Endothelial cell of umbilical vein (primary cell): ENCODE measurements around the gene RELN. TPM values are rescaled to one million over a fixed set of nuclear protein-coding genes. Genes with fewer than 3 reads are reported as not detected.

Experiments
- BruUV-seq: library from RNA; stranded (reverse); fragments of 400-500 nt; replicated peaks from 2 replicates; lab custom pipeline; 2021; lab: Mats Ljungman, UMichigan
- CTCF ChIA-PET: fragments of 300-600, 350-600 bp; sonication (Branson Sonifier 250); formaldehyde crosslinking; loops from one replicate; lab custom pipeline; 2021; ENCODE audit warnings: antibody characterized with exemption, inconsistent platforms; lab: Charles Lee
- POLR2A ChIA-PET: fragments of 300-600, 350-600 bp; sonication (Branson Sonifier 250); formaldehyde crosslinking; loops from one replicate; lab custom pipeline; 2021; ENCODE audit warnings: antibody characterized with exemption, inconsistent platforms; lab: Charles Lee
- DNase-seq: peaks from one replicate; pipeline ENCODE4 v3.0.0-alpha.2; 2011; ENCODE audit warnings: low read depth, low spot score
- FAIRE-seq: peaks from 2 replicates; lab custom pipeline; 2011; peaks lifted over from hg19 to GRCh38; lab: Jason Lieb, UNC
- H2AFZ ChIP-seq: 2 replicates; pipeline ENCODE4 v1.6.0; 2012; ENCODE audit warnings: low read depth, low read length, control low read depth, inconsistent platforms
- H3K27ac ChIP-seq: 2 replicates; pipeline ENCODE4 v1.5.1; 2011; ENCODE audit warnings: low read depth, mild to moderate bottlenecking, control low read depth, low read length, moderate library complexity; ENCODE audit not compliant: insufficient read depth
- H3K27me3 ChIP-seq, 2 experiments: 2 replicates each; pipeline versions ENCODE4 v1.6.0 to v1.6.1; 2011; ENCODE audit warnings: low read length in 2 of 2, mixed read lengths in 1 of 2; ENCODE audit not compliant: control insufficient read depth in 2 of 2, insufficient read depth in 2 of 2
- H3K36me3 ChIP-seq, 2 experiments: 2 replicates in 1 of 2; 3 replicates in 1 of 2; pipeline ENCODE4 v1.5.1; 2011; ENCODE audit warnings: low read length in 2 of 2, mild to moderate bottlenecking in 1 of 2, moderate library complexity in 1 of 2; ENCODE audit not compliant: control insufficient read depth in 2 of 2, insufficient read depth in 2 of 2; ENCODE audit errors: extremely low read depth in 1 of 2
- H3K4me1 ChIP-seq: 3 replicates; pipeline ENCODE4 v1.5.1; 2011; ENCODE audit warnings: mild to moderate bottlenecking, low read length; ENCODE audit not compliant: control insufficient read depth, insufficient read depth; ENCODE audit errors: extremely low read depth
- H3K4me2 ChIP-seq: 2 replicates; pipeline ENCODE4 v1.6.1; 2011; ENCODE audit warnings: low read length, control low read depth, mixed read lengths; ENCODE audit not compliant: insufficient read depth
- H3K4me3 ChIP-seq, 3 experiments: fragments of 200-600 bp in 1 of 3; sonication (generic), shearing (Covaris generic) in 1 of 3; replicated peaks in 1 of 3; 2 replicates each; pipeline ENCODE4 v1.5.1; 2011 to 2016; ENCODE audit warnings: control low read depth in 3 of 3, low read length in 3 of 3, mild to moderate bottlenecking in 2 of 3, inconsistent platforms in 1 of 3, low read depth in 1 of 3, moderate library complexity in 1 of 3; ENCODE audit not compliant: insufficient read depth in 1 of 3
- H3K79me2 ChIP-seq: 2 replicates; pipeline ENCODE4 v1.6.0; 2012; ENCODE audit warnings: low read length, inconsistent platforms; ENCODE audit not compliant: control insufficient read depth, insufficient read depth
- H3K9ac ChIP-seq: replicated peaks from 2 replicates; pipeline ENCODE3; 2011; ENCODE audit warnings: low read length, control low read depth; ENCODE audit not compliant: insufficient read depth; ENCODE audit errors: extremely low read depth
- H3K9me1 ChIP-seq: replicated peaks from 3 replicates; pipeline ENCODE4 v1.6.0; 2011; ENCODE audit warnings: mild to moderate bottlenecking, low read length; ENCODE audit not compliant: control insufficient read depth, insufficient read depth; ENCODE audit errors: extremely low read depth
- H3K9me3 ChIP-seq: replicated peaks from 2 replicates; pipeline ENCODE4 v1.5.1; 2012; ENCODE audit warnings: low read length, inconsistent platforms; ENCODE audit not compliant: control insufficient read depth, insufficient read depth
- H4K20me1 ChIP-seq: replicated peaks from 2 replicates; pipeline ENCODE3; 2011; ENCODE audit warnings: mild to moderate bottlenecking, low read length; ENCODE audit not compliant: control insufficient read depth, insufficient read depth; ENCODE audit errors: extremely low read depth
- CTCF ChIP-seq, 2 donors: IDR thresholded peaks; 1 replicate in 1 of 2; 2 replicates in 1 of 2; pipeline ENCODE4 v1.5.1; 2011; ENCODE audit warnings: low read length in 2 of 2, mild to moderate bottlenecking in 2 of 2, moderate library complexity in 2 of 2, control low read depth in 1 of 2, inconsistent platforms in 1 of 2, low read depth in 1 of 2; ENCODE audit not compliant: insufficient read depth in 1 of 2; ENCODE audit errors: extremely low read depth in 1 of 2
- EZH2 ChIP-seq: IDR thresholded peaks from 2 replicates; pipeline ENCODE4 v1.6.1; 2012; ENCODE audit warnings: borderline replicate concordance, low read depth, mild to moderate bottlenecking, moderate library complexity, low read length, inconsistent platforms; ENCODE audit not compliant: severe bottlenecking
- FOS ChIP-seq: IDR thresholded peaks from 2 replicates; pipeline ENCODE4 v1.6.1; 2011; ENCODE audit warnings: mild to moderate bottlenecking, low read length, moderate library complexity, borderline replicate concordance; ENCODE audit not compliant: insufficient read depth
- GATA2 ChIP-seq: IDR thresholded peaks from 2 replicates; pipeline ENCODE4 v1.7.0; 2011; ENCODE audit warnings: low read depth, mild to moderate bottlenecking, moderate library complexity, mixed read lengths, low read length; ENCODE audit not compliant: insufficient read length, insufficient read depth
- JUN ChIP-seq: IDR thresholded peaks from 2 replicates; pipeline ENCODE4 v1.6.1; 2011; ENCODE audit warnings: borderline replicate concordance, low read depth; ENCODE audit not compliant: insufficient read length, insufficient read depth
- MAX ChIP-seq: IDR thresholded peaks from 2 replicates; pipeline ENCODE4 v1.6.1; 2011; ENCODE audit not compliant: insufficient read depth, insufficient read length
- MYC ChIP-seq: IDR thresholded peaks from one replicate; pipeline ENCODE4 v1.6.1; 2011; ENCODE audit warnings: mild to moderate bottlenecking, low read depth, low read length
- POLR2A ChIP-seq: IDR thresholded peaks from 2 replicates; pipeline ENCODE4 v1.6.1; 2012; ENCODE audit warnings: low read depth, mild to moderate bottlenecking, control low read depth, low read length
- POLR2AphosphoS5 ChIP-seq: IDR thresholded peaks from 2 replicates; pipeline ENCODE4 v1.6.1; 2012; ENCODE audit warnings: low read depth, mild to moderate bottlenecking, control low read depth, low read length, moderate library complexity; ENCODE audit not compliant: insufficient read depth
- dilution Hi-C: fragments of 300-500 bp; cut with MboI; formaldehyde crosslinking; loops from one replicate; pipeline ENCODE4 v1.15.0; 2019; ENCODE audit warnings: low sequenced_read_pairs; ENCODE audit not compliant: extremely low pct_ligation_motif_present
- intact Hi-C: fragments of 100-400 bp; cut with micrococcal nuclease; formaldehyde crosslinking; loops from one replicate; pipeline ENCODE4 v1.10.0; 2022
- polyA plus RNA-seq, 4 experiments: library from polyadenylated mRNA; depleted of rRNA in 3 of 4; stranded (reverse) in 3 of 4; unstranded in 1 of 4; fragments of >200 nt; gene quantifications; 2 replicates each; pipeline versions ENCODE4 v1.2.1 to v1.2.3, GENCODE V29; 2011 to 2012; ENCODE audit warnings: missing spikeins in 1 of 4
- total RNA-seq: library from RNA; stranded (reverse); gene quantifications from 2 replicates; pipeline ENCODE4 v1.2.3, GENCODE V29; 2021

Gene RELN
- total and polyA plus RNA-seq, 2 donors (not counting 3 experiments of a cell fraction or from before 2014, with no cell fraction given), result 0.15 to 0.22 TPM

GRCh38 chr7:103547451-103548284, 441.8 kb downstream of the RELN start:
- DNase-seq (no peak), FAIRE-seq (no peak)
- dilution Hi-C loops (no loop called here), intact Hi-C loops (no loop called here)
- no peaks in the 10 kb centered on the region for H3K79me2 ChIP-seq
- no peak overlapping the region for H3K9ac ChIP-seq
- no peak overlapping the region for H2AFZ ChIP-seq
- no TSS peak for BruUV-seq
- no peaks in the 10 kb centered on the region for H3K9me1 ChIP-seq
- TF ChIP-seq POLR2AphosphoS5, result no peak
- TF ChIP-seq MAX, result no peak
- TF ChIP-seq JUN, result no peak
- no peak for TF ChIP-seq CTCF (IDR thresholded peaks at IDR 0.05; ENCODE audit: extremely low read depth in 1 of 2, insufficient read depth in 1 of 2, low read depth in 1 of 2, low read length in 2 of 2)
- TF ChIP-seq EZH2, result no peak
- no peak for TF ChIP-seq FOS
- no peak for TF ChIP-seq GATA2
- TF ChIP-seq POLR2A, result no peak
- TF ChIP-seq MYC, result no peak
- H3K36me3 ChIP-seq, result no peaks in the 10 kb centered on the region
- H4K20me1 ChIP-seq, result no peaks in the 10 kb centered on the region
- H3K4me2 ChIP-seq, result no peak overlapping the region
- H3K4me1 ChIP-seq, result no peaks in the 10 kb centered on the region
- H3K4me3 ChIP-seq, result no peak overlapping the region
- ChIA-PET CTCF (no interaction called here), POLR2A (no interaction called here)
- H3K27me3 ChIP-seq, result no peaks in the 10 kb centered on the region
- no peaks in the 10 kb centered on the region for H3K9me3 ChIP-seq
- no peak overlapping the region for H3K27ac ChIP-seq
